ENCODE measurements around the gene SCAPER.

GRCh38 chr15:76898102-76898501, 7.0 kb downstream of the SCAPER start:
- TF ChIP-seq CTCF (IDR thresholded peaks at IDR 0.05) (no peak), POLR2A (IDR thresholded peaks at IDR 0.05; ENCODE audit: low read depth) (no peak)

Data from esophagus muscularis mucosa (tissue), 3 donors.